Stimulated activated CD8-positive, alpha-beta memory T cell treated with anti-CD3 and anti-CD28 coated beads, Interleukin-4, amount 100 ng/mL, for 24 hours (primary cell): ENCODE results near the gene CFD.

Experiments
- DNase-seq: peaks from one replicate; pipeline ENCODE4 v3.0.0-alpha.2; 2020; ENCODE audit warnings: low read depth

CFD gene

DNA sequence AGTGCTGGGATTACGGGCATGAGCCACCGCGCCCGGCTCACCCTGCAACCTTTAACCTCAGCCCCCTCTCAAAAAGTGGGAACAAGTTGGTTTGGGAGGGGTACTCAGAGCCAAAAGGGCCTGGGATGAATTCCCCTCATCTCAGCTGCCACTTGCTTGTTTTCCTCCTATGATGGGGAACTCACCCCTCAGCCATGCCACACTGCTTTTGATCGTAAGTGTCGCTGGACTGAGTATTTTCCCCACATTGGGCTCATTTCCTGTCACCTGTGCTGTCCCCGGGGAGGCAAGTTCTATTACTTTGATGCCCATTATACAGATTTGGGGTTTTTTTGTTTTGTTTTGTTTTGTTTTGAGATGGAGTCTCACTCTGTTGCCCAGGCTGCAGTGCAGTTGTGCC is 47.0 kb downstream of the CFD start:
- DNase-seq, result no peak

GRCh38 chr19:907183-907853 is 47.9 kb downstream of the CFD start:
- DNase-seq, result no peak

DNA sequence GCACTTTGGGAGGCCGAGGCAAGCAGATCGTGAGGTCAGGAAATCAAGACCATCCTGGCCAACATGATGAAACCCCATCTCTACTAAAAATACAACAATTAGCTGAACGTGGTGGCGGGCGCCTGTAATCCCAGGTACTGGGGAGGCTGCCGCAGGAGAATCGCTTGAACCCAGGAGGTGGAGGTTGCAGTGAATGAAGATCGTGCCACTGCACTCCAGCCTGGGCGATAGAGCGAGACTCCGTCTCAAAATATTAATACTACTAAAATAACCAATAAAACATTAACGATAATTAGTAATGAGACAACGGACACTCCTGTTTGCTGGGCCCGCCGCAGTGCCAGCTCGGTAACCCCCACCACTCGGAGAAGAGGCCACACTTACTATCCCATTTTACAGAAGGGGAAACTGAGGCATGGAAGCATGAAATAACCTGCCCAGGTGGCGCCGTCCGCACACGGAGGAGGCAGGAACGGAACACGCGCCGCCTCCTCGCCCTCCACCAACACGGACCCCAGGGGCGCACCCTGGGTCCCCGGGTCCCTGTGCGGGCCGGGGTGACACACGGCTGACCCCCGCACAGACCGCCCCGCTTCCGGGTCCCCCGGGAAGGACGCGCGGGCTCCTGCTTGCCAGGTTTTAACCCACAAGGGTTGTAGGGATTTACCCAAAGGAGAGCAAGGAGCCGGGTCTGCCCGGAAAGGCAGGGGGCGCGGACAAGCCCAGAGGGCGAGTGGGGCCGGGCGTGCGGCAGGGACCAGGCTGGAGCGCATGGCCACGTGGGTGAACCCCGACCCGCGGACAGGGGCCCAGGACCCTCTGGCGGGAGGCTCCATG is 52.0 kb downstream of the CFD start:
- DNase-seq, result no peak

DNA sequence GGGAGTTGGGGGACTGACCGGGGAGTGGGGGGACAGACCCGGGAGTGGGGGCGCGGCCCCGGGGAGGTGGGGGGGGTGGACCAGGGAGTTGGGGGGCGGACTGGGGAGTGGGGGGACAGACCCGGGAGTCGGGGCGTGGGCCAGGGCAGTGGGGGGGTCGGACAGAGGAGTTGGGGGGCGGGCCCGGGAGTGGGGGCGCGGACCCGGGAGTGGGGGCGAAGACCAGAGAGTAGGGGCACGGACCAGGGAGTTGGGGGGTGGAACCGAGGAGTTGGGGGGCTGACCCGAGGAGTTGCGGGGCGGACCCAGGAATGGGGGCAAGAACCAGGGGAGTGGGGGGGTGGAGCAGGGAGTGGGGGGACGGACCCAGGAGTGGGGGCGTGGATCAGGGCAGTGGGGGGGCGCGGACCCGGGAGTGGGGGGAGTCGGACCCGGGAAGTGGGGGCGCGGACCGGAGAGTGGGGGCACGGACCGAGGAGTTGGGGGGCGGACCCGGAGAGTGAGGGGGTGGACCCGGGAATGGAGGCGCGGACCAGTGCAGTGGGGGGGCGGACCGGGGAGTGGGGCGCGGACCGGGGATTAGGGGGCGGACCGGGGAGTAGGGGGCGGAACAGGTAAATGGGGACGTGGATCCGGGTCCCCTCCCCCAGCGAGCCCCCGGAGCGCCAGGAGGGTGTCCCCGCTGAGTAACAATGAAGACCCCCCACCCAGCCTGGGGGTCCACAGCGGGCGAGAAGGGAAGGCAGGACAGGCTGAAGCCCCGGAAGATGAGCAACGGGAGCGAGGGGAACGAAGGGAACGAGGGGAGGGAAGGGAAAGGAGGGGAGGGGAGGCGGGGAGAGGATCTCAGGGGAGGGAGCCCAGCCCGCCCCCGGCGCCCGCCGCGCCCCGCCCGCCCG is 53.0 kb downstream of the CFD start:
- DNase-seq, result no peak
